PFSK-1 (cell line): ENCODE data around the gene IPPK.

ENCODE experiments used
- FOXP2 ChIP-seq: optimal IDR thresholded peaks from 2 replicates; pipeline ENCODE3; 2011; ENCODE audit warnings: borderline replicate concordance, control low read depth, inconsistent platforms; ENCODE audit not compliant: insufficient read depth; ENCODE audit errors: extremely low read length, extremely low read depth
- POLR2AphosphoS5 ChIP-seq: IDR thresholded peaks from 2 replicates; pipeline ENCODE4 v1.6.1; 2012; ENCODE audit warnings: low read depth, mild to moderate bottlenecking, control low read depth, low read length, moderate library complexity
- REST ChIP-seq, 2 experiments: IDR thresholded peaks; 2 replicates each; pipeline versions ENCODE4 v1.6.1 to v1.8.0; 2011 to 2012; ENCODE audit warnings: low read depth in 2 of 2, low read length in 2 of 2, control low read depth in 1 of 2, inconsistent platforms in 1 of 2, mild to moderate bottlenecking in 1 of 2, moderate library complexity in 1 of 2; ENCODE audit not compliant: insufficient read depth in 1 of 2
- SIN3A ChIP-seq: IDR thresholded peaks from 2 replicates; pipeline ENCODE4 v1.6.1; 2012; ENCODE audit warnings: mild to moderate bottlenecking, low read length, moderate library complexity, borderline replicate concordance; ENCODE audit not compliant: insufficient read depth
- TAF1 ChIP-seq: IDR thresholded peaks from 2 replicates; pipeline ENCODE4 v1.6.1; 2012; ENCODE audit warnings: low read length, control low read depth, borderline replicate concordance; ENCODE audit not compliant: insufficient read depth

IPPK gene

GRCh38 chr9:92717201-92718085 lies 47.5 kb upstream of the IPPK start:
- no peak for TF ChIP-seq POLR2AphosphoS5
- no peak for TF ChIP-seq FOXP2
- no peak for TF ChIP-seq TAF1
- no peak for TF ChIP-seq SIN3A
- TF ChIP-seq REST (IDR thresholded peaks at IDR 0.05; ENCODE audit: insufficient read depth in 1 of 2, low read depth in 2 of 2, low read length in 2 of 2) = no peak

- TF ChIP-seq SIN3A (no peak), REST (IDR thresholded peaks at IDR 0.05; ENCODE audit: insufficient read depth in 1 of 2, low read depth in 2 of 2, low read length in 2 of 2) (no peak), TAF1 (no peak), FOXP2 (no peak), POLR2AphosphoS5 (no peak)
These were observed 46.6 kb upstream of the IPPK start for GRCh38 chr9:92716557-92716956.

GRCh38 chr9:92715488-92716231 lies 45.7 kb upstream of the IPPK start:
- TF ChIP-seq FOXP2 (no peak), TAF1 (no peak), REST (IDR thresholded peaks at IDR 0.05; ENCODE audit: insufficient read depth in 1 of 2, low read depth in 2 of 2, low read length in 2 of 2) (no peak), SIN3A (no peak), POLR2AphosphoS5 (no peak)

GRCh38 chr9:92714787-92715487 lies 45.0 kb upstream of the IPPK start:
- TF ChIP-seq POLR2AphosphoS5 = no peak
- TF ChIP-seq SIN3A = no peak
- TF ChIP-seq REST (IDR thresholded peaks at IDR 0.05; ENCODE audit: insufficient read depth in 1 of 2, low read depth in 2 of 2, low read length in 2 of 2) = no peak
- TF ChIP-seq TAF1 = no peak
- TF ChIP-seq FOXP2 = no peak
